Glomerular visceral epithelial cell (primary cell): Measurements from ENCODE around the gene NREP.
A peak's percentile ranks its signal among the peaks of the same experiment; 100 is the strongest.
"Not testable (repeated sequence)": the region's sequence is repeated elsewhere in the genome, so short reads cannot be mapped to it uniquely, and the experiment has no call there.

Experiments used
- DNase-seq: peaks from one replicate; pipeline ENCODE4 v3.0.0-alpha.2; 2016; ENCODE audit errors: extremely low spot score

NREP gene

DNA sequence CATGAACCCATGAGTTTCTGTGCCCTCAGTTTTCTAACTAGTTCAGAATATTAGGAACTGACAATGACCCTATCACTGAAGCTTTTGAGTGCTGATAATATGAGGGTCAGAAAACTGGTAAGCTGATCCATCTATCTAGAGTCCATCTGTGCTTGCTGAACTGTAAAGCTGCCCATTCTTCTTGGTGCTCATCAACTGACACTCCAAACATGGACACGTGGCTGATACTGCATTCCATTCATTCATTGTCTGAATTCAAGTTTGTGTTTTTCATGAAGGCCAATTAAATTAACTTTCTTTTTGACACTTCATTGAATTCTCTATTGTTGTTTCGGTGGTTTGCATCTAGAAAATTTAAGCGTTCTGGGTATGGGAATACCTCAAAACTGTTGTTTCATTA, 17.6 kb downstream of the NREP start:
- DNase-seq = no peak

DNA sequence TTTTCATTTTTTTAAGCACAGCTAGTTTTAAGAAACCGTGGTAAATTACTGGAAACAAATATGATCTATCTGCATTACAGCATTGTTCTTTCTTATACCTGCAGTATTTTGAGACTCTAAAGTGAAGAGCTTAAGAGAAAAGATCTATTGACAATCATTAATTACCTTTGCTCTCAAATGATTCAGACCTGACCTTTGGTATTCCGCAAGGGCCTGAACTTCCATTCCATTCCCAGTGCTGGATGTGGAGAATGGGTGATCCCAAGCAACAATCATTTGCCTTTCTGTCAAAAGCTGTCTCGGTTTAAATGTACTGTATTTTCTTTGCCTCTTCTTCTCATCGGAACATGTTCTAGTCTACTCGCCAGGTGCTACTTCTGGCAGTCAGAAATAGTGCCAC, 18.9 kb downstream of the NREP start:
- DNase-seq = no peak

DNA sequence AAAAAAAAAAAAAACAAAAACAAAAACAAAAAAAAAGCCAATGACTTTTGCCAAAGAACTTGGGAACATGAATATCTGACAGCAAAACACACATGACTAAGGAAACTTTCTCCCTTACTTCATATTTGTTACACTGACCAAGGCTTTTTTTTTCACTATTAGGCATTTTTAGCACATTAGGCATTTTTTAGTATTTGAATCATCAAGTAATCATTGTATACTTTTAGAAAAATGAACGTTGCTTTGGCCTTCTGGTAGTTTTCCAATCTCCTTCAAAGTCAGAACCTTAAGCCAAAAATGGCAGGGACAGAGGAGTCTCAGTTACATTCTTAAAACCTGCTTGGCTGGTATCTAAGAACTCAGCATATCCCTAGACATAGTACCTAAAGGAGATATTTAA, 19.3 kb downstream of the NREP start:
- no peak for DNase-seq

DNA sequence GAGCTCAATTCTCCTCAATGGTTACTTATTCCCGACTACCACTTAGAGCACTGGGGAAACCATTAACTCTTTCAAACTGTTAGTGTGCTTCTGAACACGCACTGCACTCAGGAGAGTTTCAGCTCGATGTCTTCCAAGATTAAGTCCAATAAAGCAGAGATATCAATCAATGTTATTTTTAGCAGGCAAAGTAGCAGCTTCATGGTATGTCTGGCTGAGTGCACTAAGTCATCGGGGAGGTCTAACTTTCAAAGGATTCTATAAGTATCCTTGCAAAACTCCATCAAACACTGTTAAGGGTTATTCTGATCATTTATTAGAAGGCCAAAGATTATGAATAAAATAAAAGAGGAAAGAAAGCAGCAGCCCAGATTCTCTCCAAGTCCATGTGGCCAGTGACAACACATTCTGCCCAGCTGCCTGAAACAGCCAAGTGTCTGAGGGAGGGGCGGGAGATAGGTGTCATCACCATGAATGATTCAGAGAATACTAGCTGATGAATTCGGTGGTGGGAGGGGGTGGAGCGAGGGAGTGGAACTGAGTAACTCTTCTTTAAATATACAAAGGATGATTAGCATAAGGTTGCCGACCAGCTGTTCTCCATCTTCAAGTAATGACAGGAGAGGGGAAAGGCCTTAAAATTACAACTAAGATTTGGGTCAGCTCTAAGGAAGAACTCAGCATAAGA, 21.3 kb downstream of the NREP start:
- peak; percentile 89 for DNase-seq

DNA sequence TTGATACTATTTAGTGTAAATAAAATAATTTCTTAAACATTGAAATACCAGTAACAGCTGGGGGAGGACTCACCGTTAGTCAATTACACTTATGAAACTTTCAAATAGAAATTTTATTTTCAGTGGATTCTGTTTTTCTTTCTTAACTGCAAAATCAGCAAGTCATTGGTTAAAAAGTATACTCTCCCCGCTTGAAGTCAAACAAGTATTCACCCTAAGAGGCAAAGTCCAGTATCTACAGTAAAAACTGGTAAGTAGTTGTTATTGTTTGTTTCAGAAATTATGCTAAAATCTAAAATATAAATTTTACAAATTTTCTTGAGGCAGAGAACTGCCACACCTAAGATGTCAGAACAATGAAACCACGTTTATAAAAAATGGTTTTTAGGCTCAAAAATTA, 22.4 kb downstream of the NREP start:
- no peak for DNase-seq

DNA sequence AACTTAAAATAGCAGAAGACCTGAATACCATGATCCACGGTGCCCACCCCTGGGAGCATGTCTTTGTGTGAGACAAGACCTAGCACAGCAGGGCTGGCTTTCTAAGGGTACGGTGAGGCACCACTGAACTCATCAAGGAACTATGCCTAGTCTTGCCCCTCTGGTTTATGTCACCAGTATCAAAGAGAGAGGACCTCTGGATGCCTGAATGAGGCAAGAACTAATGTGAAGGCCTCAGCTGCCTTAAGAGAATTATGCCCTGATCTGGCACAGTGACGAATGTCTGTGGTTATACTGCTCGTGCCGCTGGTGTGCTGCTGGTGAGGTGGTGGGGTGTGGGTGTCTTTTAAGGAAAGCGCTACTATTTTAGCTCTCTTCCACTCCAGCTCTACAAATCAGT, 23.0 kb downstream of the NREP start:
- peak; percentile 86 for DNase-seq

DNA sequence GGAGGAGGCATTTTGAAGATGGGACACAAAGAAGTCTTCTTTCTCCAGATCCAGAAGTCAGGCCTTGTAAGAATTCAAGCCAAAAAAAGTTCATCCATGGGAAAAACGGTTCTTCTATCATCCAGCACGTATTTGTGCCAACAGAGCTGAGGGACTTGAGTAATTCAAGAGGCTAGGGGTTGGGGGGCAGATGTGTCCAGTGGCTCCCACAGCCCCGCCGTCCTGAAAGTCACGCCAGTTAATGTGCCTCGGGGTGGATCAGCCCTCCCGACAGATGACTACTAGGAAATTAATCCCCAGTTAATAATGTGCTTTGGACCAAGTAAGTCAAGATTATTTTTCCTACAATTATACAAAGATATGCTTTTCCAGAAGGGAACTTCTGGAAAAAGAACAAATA, 23.4 kb downstream of the NREP start:
- DNase-seq = no peak

DNA sequence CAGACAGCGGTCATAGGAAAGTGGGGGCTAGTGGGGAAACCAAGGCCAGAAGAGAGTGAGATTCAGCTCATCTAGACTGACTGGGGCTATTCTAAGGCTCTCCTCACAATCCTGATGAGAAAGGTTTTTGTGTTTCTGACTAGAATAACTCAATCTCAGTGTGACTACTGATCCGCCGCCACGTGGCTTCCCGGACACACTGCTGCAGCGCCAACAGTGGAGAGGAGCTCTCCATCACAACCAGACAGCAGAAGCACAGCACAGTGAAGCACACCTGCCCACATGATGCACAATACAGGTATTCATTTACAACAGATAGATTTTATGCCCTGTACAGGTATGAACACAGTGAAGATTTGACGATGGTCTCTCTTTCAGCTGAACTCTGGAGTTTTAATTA, 25.4 kb downstream of the NREP start:
- DNase-seq = no peak

DNA sequence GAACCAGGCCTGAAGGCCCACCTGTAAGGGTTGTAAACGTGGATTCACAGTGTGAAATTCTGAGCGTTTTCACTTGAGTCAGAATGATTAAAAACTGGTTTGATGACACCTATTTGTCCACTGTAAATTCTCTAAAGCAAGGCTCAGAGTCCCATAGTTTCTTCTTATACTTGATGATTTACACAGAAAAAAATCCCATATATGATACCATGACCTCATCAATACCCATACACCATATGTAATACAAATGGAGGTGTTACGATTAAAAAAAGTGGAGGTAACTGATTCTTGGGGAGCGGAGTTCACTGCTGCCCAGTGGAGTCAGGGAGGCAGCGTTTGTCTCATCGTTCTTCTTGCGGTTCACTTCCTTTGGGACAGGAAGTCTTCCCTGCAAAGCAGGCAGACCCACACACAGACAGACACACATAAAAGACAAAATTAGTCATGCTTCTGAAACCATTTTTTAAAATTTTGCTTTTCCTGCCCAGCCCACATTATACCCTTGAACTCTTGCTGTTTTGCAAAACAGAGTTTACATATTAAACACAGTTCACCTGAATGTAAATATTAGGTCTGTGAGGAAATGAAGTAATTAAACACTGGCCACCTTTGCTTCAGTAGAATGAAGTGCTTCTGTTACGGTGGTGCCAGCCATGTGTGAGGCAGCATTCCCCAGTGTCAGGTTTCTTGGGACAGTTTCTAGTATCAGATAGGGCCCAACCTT, 26.2 kb downstream of the NREP start:
- no peak for DNase-seq

DNA sequence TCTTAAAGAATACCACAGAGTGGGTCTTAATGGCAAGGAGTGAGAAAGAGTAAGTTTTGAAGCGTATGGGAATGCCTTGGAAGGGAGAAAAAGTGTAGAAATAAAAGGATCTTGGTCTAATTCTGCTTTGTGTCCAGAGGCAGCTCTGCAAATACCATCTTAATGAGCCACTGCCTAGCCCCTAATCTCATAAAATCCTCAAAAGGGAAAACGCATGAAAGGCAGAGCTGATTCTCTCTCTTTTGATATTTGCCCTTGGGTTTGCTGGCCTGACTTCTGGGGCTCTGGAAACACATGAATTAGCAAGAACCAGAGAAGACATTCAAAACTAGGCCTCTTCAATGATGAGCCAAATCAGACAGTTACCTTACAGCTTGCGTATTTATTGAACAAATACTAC, 28.1 kb downstream of the NREP start:
- no peak for DNase-seq

DNA sequence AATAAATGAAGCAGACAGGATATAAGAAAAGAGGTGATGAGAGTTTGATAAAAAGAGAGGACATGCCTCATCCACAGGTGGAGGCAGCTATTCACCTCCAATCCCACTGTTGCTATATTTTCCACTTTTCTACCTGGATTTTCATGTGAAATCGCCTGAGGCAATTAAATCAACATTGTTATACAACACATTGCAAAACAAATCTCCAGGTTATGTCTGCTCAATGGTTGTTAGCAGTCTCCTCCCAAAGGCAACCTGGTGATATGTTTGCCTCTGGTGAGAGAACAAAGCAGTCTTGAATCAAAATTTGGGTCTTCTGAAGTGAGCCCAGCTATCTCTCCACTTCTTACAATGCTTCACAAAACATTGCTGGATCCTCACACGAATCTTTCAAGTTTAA, 30.0 kb downstream of the NREP start:
- DNase-seq = no peak

DNA sequence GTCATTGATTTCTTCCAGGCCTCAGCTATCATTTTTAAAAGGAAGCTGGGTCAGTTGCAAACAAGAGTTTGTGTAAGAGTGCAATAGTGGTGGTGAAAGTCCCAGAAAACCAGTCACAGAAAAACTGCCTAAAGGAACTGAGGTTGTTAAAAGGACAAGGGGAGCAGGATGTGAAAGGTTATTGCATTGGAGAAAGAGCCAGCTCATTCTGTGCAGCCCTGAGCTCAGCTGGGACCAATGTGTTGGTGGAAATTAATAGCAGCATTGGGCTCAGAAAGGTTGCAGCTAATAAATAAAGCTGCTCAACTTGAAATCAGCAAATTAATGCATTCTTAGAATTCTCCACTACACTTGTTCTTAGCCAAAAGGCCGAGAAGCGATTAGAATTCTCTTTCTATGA, 34.9 kb downstream of the NREP start:
- DNase-seq = no peak

DNA sequence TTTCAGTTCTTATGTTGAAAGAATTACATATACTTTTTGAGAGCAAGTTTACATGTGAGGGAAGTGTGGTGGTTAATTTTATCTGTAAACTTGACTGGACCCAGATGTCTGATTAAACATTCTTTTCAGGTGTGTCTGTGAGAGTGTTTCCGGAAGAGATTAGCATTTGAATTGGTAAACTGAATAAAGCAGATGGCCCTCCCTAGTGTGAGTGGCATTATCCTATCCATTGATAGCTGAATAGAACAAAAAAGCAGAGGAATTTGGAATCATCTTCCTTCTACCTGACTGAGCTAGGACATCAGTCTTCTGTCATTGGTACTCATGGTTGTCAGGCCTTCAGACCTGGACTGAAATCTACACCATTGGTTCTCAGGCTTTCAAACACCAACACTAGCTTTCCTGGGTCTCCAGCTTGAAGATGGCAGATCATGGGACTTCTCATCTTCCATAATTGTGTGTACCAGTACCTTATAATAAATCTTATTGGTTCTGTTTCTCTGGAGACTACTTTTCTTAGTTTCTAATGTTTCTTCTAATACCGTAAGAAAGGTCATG, 36.6 kb downstream of the NREP start:
- no peak for DNase-seq

DNA sequence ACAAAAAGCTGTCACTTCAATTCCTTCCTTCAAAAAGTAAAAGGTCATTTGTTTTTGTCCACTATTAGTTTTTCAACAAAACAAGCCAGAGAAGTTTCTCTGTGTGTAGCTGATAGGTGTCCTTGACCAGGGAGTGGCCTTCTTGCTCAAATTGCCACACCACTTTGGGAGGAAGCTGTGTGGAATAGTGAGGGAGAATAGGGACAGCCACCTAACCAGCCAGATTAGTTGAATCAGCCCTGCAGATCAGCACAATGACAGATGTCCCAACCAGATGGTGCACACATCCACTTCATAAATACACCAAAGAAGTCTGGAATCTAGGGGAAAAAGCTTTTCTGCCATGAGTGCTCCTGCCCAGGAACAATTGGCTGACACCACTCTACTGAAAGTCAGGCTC, 37.2 kb downstream of the NREP start:
- no peak for DNase-seq

DNA sequence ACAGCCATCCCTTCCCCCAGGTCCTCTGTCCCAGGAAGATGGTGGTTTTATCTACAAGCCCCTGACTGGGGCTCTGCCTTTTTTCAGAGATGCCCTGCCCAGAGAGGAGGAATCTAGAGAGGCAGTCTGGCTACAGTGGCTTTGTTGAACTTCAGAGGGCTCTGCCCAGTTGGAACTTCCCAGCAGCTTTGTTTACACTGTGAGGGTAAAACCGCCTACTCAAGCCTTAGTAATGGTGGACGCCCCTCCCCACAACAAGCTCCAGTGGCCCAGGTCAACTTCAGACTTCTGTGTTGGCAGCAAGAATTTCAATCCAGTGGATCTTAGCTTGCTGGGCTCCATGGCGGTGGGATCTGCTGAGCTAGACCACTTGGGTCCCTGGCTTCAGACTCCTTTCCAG, 40.2 kb downstream of the NREP start:
- not testable (repeated sequence) for DNase-seq

DNA sequence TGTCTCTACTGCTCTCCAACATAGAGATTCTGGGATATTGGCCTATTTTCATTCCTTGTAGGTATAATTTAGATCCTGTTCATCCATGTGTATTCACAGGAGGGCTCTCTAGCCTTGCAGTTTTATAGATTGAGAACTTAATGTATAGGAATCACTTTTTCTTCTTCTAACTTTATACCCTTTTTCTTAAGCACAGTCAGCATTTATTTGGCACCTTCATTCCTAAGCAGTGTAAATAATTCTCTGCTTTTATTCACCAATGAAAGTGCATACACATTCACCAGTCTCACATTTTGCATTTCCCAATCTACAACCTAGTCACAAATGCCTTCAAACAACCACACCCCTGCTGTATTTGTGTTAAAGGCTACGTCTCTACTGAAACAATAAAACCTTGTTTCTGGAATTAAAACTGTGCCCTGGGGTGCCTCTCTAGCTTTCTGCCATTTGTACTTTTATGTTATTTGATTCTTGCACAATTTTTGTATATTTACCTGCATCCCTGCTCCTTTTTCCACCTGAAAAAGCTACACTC, 49.3 kb downstream of the NREP start:
- DNase-seq = no peak

DNA sequence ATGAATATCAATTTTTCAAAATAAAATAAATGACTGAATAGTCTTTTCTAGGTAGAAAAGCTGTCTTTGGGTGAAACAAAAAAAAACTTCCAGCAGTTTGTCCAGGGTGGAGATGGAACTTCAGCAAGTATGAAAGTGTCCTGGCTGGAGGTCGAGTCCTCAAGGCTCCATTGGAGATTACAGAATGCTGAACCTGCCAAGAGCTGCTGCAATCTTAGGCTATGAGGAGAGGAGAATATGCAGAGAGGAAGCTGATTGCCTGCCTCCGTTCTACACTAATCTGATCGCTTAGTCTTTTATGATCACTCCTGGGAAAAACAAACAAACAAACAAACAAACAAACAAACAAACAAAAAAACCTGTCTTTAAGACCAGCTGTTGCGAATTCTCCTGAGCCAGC, 50.6 kb downstream of the NREP start:
- DNase-seq = no peak

DNA sequence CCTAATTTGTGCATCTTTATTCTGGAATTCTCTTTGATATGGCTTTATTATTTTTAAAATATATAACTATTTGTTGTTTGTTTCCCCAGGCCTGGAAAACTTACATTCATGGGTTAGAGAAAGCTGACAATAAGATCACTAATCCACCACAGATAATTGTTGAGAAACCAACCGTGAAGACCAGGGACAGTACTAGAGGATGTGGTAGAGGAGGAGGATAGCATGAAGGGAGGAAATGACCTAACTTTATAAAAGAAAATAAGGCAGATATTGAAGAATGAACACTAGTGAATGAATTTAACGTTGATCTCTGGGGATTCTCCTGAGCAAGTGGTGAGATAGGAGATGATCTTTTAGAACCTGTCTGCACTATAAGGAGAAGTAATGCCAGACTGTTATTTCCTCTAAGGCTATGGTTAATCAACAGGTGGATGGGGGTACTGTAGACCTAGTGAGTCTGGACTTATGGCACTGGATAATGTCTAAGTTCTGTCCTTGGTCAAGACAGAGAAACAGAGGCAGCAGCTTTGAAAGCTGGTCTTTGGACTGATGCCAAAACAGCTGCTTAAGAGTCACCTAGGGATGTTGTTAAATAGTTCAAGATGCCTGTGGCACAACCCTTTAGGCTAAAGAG, 52.4 kb downstream of the NREP start:
- peak; percentile 33 for DNase-seq

DNA sequence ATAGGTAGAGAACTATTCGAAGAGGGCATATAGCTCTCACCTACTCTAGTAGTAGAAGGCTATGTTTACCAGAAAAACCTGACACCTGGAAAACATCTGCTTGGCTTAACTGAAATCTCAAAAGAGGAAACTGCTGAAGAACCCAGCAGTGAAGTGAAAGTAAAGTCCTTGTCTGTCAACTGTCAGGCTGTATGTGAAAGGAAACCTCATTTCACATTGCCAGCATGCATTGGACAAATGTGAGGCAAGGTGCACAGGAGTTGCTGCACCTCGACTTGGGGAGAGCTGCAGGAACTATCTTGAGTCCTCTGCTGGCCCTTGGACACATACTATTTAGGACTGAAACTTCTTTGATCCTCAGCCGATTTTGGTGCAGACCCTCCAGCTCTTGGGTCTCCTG, 53.3 kb downstream of the NREP start:
- no peak for DNase-seq

DNA sequence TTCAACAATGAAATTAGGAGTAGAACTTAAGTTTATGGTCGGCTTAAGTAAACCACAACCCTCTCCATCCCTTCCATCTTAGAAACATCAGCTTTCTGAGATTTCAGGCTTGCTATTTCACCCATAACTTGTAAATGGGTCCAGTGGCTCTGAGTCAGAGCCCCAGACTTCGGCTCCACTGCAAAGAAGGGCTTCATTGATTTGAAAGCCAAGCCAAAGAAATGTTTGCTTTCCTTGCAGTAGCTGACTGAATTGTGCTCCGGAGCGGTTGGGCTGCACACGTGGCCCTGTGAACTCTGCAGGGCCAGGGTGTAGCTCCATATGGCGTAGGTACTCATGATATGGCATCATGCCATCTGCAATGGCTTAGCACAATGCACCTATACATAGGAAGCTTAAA, 57.0 kb downstream of the NREP start:
- DNase-seq = no peak

DNA sequence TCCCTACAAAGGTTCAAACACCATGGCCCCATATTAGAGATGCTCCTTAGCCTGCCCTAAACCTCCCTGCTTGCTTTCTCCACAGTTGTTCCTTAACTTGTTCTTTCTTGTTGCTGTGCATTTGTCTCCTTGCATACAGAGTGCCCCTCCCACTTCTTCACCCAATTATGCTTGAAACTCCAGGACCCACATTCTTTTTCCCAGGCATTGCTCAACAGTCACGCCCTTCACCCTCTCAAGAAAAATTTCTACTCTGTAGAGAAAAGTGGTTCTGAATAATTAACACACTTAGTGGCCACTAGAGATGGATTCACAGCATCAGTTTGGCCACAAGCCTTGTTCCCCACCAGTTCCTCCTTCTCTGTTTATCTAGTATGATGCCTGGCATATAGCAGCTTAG, 57.7 kb downstream of the NREP start:
- DNase-seq = no peak

DNA sequence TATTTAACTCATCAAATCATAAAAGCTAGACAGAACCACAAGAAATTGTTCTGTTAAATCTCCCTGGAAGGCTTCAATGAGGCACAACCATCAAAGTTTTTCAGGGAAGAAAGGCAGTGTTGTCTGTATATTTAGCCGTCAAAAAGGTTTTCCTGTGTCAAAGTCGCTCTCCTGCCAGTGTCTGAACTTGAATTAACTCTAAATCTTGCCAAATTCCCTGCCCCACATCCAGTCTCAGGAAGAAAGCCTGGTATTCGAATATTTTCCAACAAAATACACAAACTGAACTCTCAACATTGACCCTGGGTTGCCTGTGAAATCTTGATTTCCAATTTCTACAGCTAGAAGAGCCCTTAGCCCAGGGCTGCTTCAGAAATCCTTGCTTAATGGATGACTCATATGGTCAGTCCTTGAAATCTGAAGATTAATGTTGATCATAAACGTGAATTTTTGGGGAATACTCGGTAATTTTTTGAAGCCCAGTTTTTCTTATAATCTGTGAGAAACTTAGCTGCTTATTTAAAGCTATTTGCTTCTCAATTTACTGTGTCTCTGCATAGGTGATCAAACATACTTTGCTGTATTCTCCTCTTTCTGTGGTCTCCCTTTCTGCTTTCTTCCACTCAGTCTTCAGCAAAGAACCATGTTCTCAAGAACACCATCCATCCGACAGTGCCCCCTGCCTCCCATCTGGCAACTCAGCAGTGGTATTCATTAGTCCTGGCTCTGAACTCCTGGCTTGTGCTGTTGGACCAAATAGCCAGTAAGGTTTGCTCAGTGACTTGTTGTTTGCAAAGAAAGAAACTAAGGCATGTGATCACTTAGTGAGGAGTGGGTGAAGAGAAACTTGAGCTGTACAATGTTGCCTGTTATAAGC, 58.9 kb downstream of the NREP start:
- no peak for DNase-seq
